ENCODE measurements around the gene MYRFL.

GRCh38 chr12:69913526-69913925 is 88.5 kb downstream of the MYRFL start:
- no peak for TF ChIP-seq POLR2AphosphoS5 (IDR thresholded peaks at IDR 0.05)
- TF ChIP-seq CTCF (IDR thresholded peaks at IDR 0.05) = no peak
- no peak for TF ChIP-seq POLR2A (IDR thresholded peaks at IDR 0.05)

Data from breast epithelium (tissue), 3 donors.